ENCODE measurements around the gene SLC36A1.
A peak's percentile ranks its signal among the peaks of the same experiment; 100 is the strongest.

Gene SLC36A1

DNA sequence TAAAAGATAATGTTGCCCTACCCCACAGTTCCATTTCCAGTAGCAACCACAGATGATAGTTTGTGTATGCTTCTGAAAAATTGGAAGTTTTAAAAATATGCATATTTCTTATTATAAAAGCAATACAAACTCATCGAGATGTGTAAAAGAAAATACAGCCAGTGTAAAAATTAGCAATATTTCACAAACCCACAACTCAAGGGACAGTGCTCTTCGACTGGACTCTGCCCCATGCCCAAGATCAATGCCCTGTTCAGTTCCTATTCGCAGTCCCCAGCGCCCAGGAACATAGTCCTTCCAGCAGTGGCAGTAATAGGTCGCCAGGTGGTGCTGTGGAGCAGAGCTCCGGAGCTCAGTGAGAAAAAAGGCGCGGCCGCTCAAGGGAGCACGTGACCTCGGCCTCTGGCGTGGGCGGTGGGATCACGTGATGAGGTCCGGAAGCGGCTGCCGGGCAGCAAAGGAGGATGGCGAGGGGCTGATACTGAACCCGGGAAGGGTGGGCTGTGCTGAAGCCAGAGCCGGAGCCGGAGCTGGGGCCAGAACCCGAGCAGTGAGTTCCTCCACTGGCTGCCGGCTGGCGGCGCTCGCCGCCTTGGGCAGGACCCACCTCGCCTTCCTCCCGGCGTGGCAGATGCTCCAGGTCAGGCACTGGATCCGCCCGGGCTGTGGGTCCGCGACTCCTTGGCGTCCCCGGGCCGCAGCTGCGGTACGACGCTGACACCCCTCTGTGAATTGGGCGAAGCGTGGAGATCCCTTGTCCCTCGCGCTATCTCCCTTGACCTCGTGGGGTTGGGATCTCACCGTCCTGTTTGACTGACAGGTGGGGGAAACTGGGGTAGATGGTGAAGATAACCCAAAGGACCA is at the start of gene SLC36A1:
TSS of gene SLC36A1 (plus strand) at position 430 of the 864 bp plus-strand sequence. CDS start 11,190 bp downstream, outside the sequence.
- no peaks in the 10 kb centered on the region for H3K36me3 ChIP-seq (ENCODE audit: control insufficient read depth, low read length)
- H3K4me2 ChIP-seq (ENCODE audit: low read length), result peak within 1 kb of the TSS; percentile 97
- H3K4me1 ChIP-seq (ENCODE audit: control insufficient read depth, low read length), result peaks cover 9% of the 10 kb centered on the region
- peaks cover 14% of the 10 kb centered on the region for H3K79me2 ChIP-seq (ENCODE audit: control insufficient read depth, low read length)
- no peak for TF ChIP-seq EZH2phosphoT487 (IDR thresholded peaks at IDR 0.05; ENCODE audit: borderline replicate concordance, low read length)
- TF ChIP-seq, protein P1, sequence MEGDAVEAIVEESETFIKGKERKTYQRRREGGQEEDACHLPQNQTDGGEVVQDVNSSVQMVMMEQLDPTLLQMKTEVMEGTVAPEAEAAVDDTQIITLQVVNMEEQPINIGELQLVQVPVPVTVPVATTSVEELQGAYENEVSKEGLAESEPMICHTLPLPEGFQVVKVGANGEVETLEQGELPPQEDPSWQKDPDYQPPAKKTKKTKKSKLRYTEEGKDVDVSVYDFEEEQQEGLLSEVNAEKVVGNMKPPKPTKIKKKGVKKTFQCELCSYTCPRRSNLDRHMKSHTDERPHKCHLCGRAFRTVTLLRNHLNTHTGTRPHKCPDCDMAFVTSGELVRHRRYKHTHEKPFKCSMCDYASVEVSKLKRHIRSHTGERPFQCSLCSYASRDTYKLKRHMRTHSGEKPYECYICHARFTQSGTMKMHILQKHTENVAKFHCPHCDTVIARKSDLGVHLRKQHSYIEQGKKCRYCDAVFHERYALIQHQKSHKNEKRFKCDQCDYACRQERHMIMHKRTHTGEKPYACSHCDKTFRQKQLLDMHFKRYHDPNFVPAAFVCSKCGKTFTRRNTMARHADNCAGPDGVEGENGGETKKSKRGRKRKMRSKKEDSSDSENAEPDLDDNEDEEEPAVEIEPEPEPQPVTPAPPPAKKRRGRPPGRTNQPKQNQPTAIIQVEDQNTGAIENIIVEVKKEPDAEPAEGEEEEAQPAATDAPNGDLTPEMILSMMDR (IDR thresholded peaks at IDR 0.05; ENCODE audit: low read depth, low read length, poor library complexity, severe bottlenecking), result peak; percentile 87
- H3K9me2 ChIP-seq (replicated peaks; ENCODE audit: control insufficient read depth, low read length), result no peaks in the 10 kb centered on the region
- H3K9me3 ChIP-seq (ENCODE audit: control insufficient read depth, insufficient read depth, low read length), result no peaks in the 10 kb centered on the region
- H4K20me1 ChIP-seq (ENCODE audit: control insufficient read depth, insufficient read depth, low read depth, low read length), result no peaks in the 10 kb centered on the region
- H3F3A ChIP-seq (ENCODE audit: control insufficient read depth, insufficient read depth), result no peaks in the 10 kb centered on the region
- peak within 1 kb of the TSS; percentile 90 for H3K4me3 ChIP-seq (ENCODE audit: low read length)
- no peak within 1 kb of the TSS for H3K27ac ChIP-seq (ENCODE audit: low read depth, low read length)
- peaks cover 3% of the 10 kb centered on the region; the same call in 1 of the 2 replicates for H3K27me3 ChIP-seq (ENCODE audit: control insufficient read depth, low read length)

DNA sequence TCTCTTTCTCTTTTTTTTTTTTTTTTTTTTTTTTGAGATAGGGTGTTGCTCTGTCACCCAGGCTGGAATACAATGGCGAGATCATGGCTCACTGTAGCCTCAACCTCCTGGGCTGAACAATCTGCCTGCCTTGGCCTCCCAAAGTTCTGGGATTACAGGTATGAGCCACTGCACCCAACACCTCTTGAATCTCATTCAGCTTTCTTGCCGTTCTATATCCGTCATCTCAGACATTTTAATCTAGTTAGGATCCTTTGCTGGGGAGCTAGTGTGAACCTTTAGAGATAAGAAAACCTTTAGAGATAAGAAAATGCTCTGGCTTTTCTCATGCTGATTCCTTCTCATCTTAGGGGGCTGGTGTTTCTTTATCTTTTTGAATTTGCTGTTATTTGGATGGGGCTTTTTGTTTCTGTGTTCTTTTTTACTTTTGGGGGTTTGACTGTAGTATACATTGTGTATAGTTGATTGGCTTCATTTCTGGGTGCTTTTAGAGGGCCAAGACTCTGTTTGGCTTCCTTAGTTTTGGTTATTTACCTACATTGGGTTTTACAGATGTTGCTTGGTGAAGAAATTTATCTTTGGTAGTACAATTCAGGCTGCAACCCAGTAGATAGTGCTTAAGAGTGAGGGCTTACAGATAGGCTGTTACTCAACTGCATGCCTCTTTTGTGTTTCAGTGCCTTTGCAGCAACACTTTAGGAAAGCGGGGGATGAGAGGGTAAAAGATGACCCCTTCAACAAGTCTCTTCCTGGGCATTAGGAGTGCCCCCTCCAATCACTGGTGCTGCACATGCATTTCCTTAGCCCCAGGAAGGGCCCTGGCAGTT is 41.9 kb upstream of the SLC36A1 start:
- Histone ChIP-seq H3K4me3 (ENCODE audit: low read length) (no peak overlapping the region), H4K20me1 (ENCODE audit: control insufficient read depth, insufficient read depth, low read depth, low read length) (no peaks in the 10 kb centered on the region), H3K9me2 (replicated peaks; ENCODE audit: control insufficient read depth, low read length) (no peaks in the 10 kb centered on the region), H3K79me2 (ENCODE audit: control insufficient read depth, low read length) (no peaks in the 10 kb centered on the region), H3K4me1 (ENCODE audit: control insufficient read depth, low read length) (no peaks in the 10 kb centered on the region), H3K36me3 (ENCODE audit: control insufficient read depth, low read length) (no peaks in the 10 kb centered on the region), H3F3A (ENCODE audit: control insufficient read depth, insufficient read depth) (no peaks in the 10 kb centered on the region), H3K27ac (ENCODE audit: low read depth, low read length) (no peak overlapping the region), H3K27me3 (ENCODE audit: control insufficient read depth, low read length) (peaks cover 9% of the 10 kb centered on the region), H3K9me3 (ENCODE audit: control insufficient read depth, insufficient read depth, low read length) (no peaks in the 10 kb centered on the region), H3K4me2 (ENCODE audit: low read length) (no peak overlapping the region)
- TF ChIP-seq EZH2phosphoT487 (IDR thresholded peaks at IDR 0.05; ENCODE audit: borderline replicate concordance, low read length), result no peak
- TF ChIP-seq, protein P1 (IDR thresholded peaks at IDR 0.05; ENCODE audit: low read depth, low read length, poor library complexity, severe bottlenecking), result no peak

DNA sequence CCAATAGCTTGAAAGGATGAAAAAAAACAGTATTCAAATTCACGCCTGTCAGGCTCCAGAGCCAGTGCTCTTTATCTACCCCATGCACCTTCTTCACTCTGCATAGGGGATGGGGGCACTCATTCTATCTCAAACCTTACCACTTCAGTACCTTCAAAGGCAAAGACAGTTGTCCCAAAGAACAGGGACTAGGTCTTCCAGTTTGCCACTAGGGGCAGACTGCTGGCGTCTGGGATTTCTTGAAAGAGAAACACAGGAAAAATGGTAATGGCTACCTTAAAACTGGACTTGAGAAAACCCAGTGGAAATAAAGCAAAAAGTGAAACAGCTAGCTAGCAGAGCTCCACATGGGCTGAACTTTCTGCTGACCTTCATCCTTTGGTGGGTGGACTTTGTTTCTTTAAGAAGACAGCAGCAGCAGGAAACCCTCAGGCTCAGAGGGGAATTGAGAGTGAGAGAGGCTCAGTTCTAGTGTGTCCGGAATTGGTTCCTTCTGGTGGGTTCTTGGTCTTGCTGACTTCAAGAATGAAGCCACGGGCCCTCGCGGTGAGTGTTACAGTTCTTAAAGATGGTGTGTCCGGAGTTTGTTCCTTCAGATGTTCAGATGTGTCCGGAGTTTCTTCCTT is 41.0 kb upstream of the SLC36A1 start:
- Histone ChIP-seq H3K27ac (ENCODE audit: low read depth, low read length) (no peak overlapping the region), H3K4me2 (ENCODE audit: low read length) (no peak overlapping the region)
- no peak for TF ChIP-seq EZH2phosphoT487 (IDR thresholded peaks at IDR 0.05; ENCODE audit: borderline replicate concordance, low read length)
- TF ChIP-seq, protein P1 (IDR thresholded peaks at IDR 0.05; ENCODE audit: low read depth, low read length, poor library complexity, severe bottlenecking), result peak; percentile 51

More for the DNA sequence above, 41.0 kb upstream of the SLC36A1 start:
- no peak overlapping the region for H3K4me3 ChIP-seq (ENCODE audit: low read length)
- no peaks in the 10 kb centered on the region for H4K20me1 ChIP-seq (ENCODE audit: control insufficient read depth, insufficient read depth, low read depth, low read length)
- H3K27me3 ChIP-seq (ENCODE audit: control insufficient read depth, low read length), result peaks cover 12% of the 10 kb centered on the region
- no peaks in the 10 kb centered on the region for H3K9me3 ChIP-seq (ENCODE audit: control insufficient read depth, insufficient read depth, low read length)
- H3K36me3 ChIP-seq (ENCODE audit: control insufficient read depth, low read length), result no peaks in the 10 kb centered on the region
- no peaks in the 10 kb centered on the region for H3K9me2 ChIP-seq (replicated peaks; ENCODE audit: control insufficient read depth, low read length)
- no peaks in the 10 kb centered on the region for H3F3A ChIP-seq (ENCODE audit: control insufficient read depth, insufficient read depth)
- no peaks in the 10 kb centered on the region for H3K79me2 ChIP-seq (ENCODE audit: control insufficient read depth, low read length)
- no peaks in the 10 kb centered on the region for H3K4me1 ChIP-seq (ENCODE audit: control insufficient read depth, low read length)
